Hepatocyte (in vitro differentiated cells): Measurements from ENCODE around the gene CEACAM16. TPM values are rescaled to one million over a fixed set of nuclear protein-coding genes. Genes with fewer than 3 reads are reported as not detected.

Experiments
- DNase-seq: peaks from one replicate; pipeline ENCODE4 v3.0.0-alpha.2; 2016; ENCODE audit warnings: low spot score
- H2AFZ ChIP-seq: fragments of 200-600 bp; sonication (generic); 2 replicates; pipeline ENCODE4 v1.6.0; 2016; ENCODE audit warnings: antibody characterized with exemption, mild to moderate bottlenecking
- H3K27ac ChIP-seq: fragments of 200-600 bp; sonication (generic); 2 replicates; pipeline ENCODE4 v1.5.1; 2016; ENCODE audit warnings: mild to moderate bottlenecking
- H3K27me3 ChIP-seq: fragments of 200-600 bp; sonication (generic); 2 replicates; pipeline ENCODE4 v1.6.1; 2016
- H3K36me3 ChIP-seq: fragments of 200-600 bp; sonication (generic); replicated peaks from 2 replicates; pipeline ENCODE4 v1.5.1; 2016; ENCODE audit warnings: low read depth; ENCODE audit not compliant: insufficient read depth
- H3K4me1 ChIP-seq: fragments of 200-600 bp; sonication (generic); 2 replicates; pipeline ENCODE4 v1.5.1; 2016; ENCODE audit warnings: mild to moderate bottlenecking, moderate library complexity; ENCODE audit not compliant: insufficient read depth
- H3K4me2 ChIP-seq: fragments of 200-600 bp; sonication (generic); 2 replicates; pipeline ENCODE4 v1.6.0; 2016
- H3K4me3 ChIP-seq: fragments of 200-600 bp; sonication (generic); 2 replicates; pipeline ENCODE4 v1.5.1; 2016; ENCODE audit warnings: mild to moderate bottlenecking
- H3K79me2 ChIP-seq: fragments of 200-600 bp; sonication (generic); 2 replicates; pipeline ENCODE4 v1.6.0; 2017; ENCODE audit warnings: mild to moderate bottlenecking
- H3K9me2 ChIP-seq: fragments of 200-600 bp; sonication (generic); replicated peaks from 2 replicates; pipeline ENCODE4 v1.6.0; 2017; ENCODE audit warnings: mild to moderate bottlenecking; ENCODE audit not compliant: insufficient read depth
- H3K9me3 ChIP-seq: fragments of 200-600 bp; sonication (generic); 2 replicates; pipeline ENCODE4 v1.5.1; 2016; ENCODE audit warnings: low read depth, mild to moderate bottlenecking
- H4K20me1 ChIP-seq: fragments of 200-600 bp; sonication (generic); 2 replicates; pipeline ENCODE4 v1.6.0; 2016; ENCODE audit warnings: mild to moderate bottlenecking; ENCODE audit not compliant: insufficient read depth, poor library complexity, severe bottlenecking
- EZH2 ChIP-seq: fragments of 200-600 bp; sonication (generic); IDR thresholded peaks from 2 replicates; pipeline ENCODE4 v1.6.1; 2016; ENCODE audit warnings: antibody characterized with exemption, mild to moderate bottlenecking, borderline replicate concordance
- EZH2phosphoT487 ChIP-seq: fragments of 200-600 bp; sonication (generic); IDR thresholded peaks from one replicate; pipeline ENCODE4 v1.6.1; 2018; ENCODE audit warnings: antibody characterized with exemption, mild to moderate bottlenecking, low read depth, moderate library complexity; ENCODE audit not compliant: unreplicated experiment, severe bottlenecking
- WGBS: methylation state at CpG from one replicate; pipeline ENCODE4 v1.1.6; 2016; ENCODE audit warnings: low lambda C conversion rate; ENCODE audit errors: missing lambda C conversion rate; 5-methylcytosine and 5-hydroxymethylcytosine counted together
- polyA plus RNA-seq: library from polyadenylated mRNA; unstranded; fragments of >200 nt; fragmentation: Nextera tagmentation; extraction: Ambion mirVana; gene quantifications from 2 replicates; pipeline ENCODE4 v1.2.1, GENCODE V29; 2016
- total RNA-seq: library from RNA; depleted of rRNA; stranded (reverse); fragments of >200 nt; gene quantifications from 2 replicates; pipeline ENCODE4 v1.2.3, GENCODE V29; 2014
- TF ChIP-seq, protein P1 (sequence below): fragments of 200-600 bp; sonication (generic); IDR thresholded peaks from 2 replicates; pipeline ENCODE4 v1.5.1; 2016; ENCODE audit warnings: antibody characterized with exemption, mild to moderate bottlenecking; ENCODE audit not compliant: poor library complexity

The CEACAM16 gene
- total and polyA plus RNA-seq, 2 experiments from 2014 or later: 0.73 TPM; not detected in 1

DNA sequence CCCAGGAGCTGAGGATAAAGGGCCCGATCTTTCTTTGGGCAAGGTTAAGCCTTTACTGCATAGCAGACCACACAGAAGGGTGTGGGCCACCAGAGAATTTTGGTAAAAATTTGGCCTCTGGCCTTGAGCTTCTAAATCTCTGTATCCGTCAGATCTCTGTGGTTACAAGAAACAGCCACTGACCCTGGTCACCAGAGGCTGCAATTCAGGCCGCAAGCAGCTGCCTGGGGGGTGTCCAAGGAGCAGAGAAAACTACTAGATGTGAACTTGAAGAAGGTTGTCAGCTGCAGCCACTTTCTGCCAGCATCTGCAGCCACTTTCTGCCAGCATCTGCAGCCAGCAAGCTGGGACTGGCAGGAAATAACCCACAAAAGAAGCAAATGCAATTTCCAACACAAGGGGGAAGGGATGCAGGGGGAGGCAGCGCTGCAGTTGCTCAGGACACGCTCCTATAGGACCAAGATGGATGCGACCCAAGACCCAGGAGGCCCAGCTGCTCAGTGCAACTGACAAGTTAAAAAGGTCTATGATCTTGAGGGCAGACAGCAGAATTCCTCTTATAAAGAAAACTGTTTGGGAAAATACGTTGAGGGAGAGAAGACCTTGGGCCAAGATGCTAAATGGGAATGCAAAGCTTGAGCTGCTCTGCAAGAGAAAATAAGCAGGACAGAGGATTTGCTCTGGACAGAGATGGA lies 36.1 kb upstream of the CEACAM16 start:
- Histone ChIP-seq H3K9me3 (no peaks in the 10 kb centered on the region), H3K27me3 (no peaks in the 10 kb centered on the region), H3K79me2 (no peaks in the 10 kb centered on the region), H3K4me3 (no peak overlapping the region), H3K4me2 (no peak overlapping the region), H3K4me1 (no peaks in the 10 kb centered on the region), H4K20me1 (no peaks in the 10 kb centered on the region), H3K36me3 (no peaks in the 10 kb centered on the region), H3K27ac (no peak overlapping the region), H2AFZ (no peak overlapping the region), H3K9me2 (no peaks in the 10 kb centered on the region)
- TF ChIP-seq, protein P1, sequence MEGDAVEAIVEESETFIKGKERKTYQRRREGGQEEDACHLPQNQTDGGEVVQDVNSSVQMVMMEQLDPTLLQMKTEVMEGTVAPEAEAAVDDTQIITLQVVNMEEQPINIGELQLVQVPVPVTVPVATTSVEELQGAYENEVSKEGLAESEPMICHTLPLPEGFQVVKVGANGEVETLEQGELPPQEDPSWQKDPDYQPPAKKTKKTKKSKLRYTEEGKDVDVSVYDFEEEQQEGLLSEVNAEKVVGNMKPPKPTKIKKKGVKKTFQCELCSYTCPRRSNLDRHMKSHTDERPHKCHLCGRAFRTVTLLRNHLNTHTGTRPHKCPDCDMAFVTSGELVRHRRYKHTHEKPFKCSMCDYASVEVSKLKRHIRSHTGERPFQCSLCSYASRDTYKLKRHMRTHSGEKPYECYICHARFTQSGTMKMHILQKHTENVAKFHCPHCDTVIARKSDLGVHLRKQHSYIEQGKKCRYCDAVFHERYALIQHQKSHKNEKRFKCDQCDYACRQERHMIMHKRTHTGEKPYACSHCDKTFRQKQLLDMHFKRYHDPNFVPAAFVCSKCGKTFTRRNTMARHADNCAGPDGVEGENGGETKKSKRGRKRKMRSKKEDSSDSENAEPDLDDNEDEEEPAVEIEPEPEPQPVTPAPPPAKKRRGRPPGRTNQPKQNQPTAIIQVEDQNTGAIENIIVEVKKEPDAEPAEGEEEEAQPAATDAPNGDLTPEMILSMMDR: no peak
- no peak for TF ChIP-seq EZH2
- DNase-seq: no peak
- 88% methylated on average over 7 of the region's 7 CpGs for WGBS

GRCh38 chr19:44663996-44664395 lies 35.0 kb upstream of the CEACAM16 start:
- TF ChIP-seq EZH2 (no peak), EZH2phosphoT487 (no peak)
- TF ChIP-seq, protein P1: no peak
- Histone ChIP-seq H3K9me2 (no peaks in the 10 kb centered on the region), H3K36me3 (no peaks in the 10 kb centered on the region)

DNA sequence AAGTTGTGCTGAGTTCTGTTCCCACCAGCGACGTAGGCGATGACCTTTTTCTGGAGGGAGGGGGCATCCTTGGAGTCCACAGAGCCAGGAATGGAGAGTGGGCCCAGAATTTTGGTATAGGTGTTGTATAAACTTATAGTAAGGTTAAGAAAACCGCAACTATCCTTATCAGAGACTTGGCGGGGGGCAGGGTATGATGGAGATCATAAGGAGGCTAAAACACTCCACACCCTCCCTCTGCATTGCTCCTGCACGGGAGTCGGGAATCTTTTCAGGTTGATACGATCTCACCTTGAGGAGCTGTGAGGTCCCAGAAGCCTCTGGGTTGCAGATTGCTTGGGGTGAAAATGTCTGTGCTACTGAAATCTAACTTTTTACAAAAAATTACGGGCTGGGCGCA lies 34.0 kb upstream of the CEACAM16 start:
- 87% methylated on average over 10 of the region's 10 CpGs for WGBS
- H3K9me3 ChIP-seq: no peaks in the 10 kb centered on the region
- H3K9me2 ChIP-seq: no peaks in the 10 kb centered on the region
- no peaks in the 10 kb centered on the region for H3K4me1 ChIP-seq
- H3K27me3 ChIP-seq: no peaks in the 10 kb centered on the region
- no peak overlapping the region for H3K4me2 ChIP-seq
- TF ChIP-seq EZH2phosphoT487 (no peak), EZH2 (no peak)
- TF ChIP-seq, protein P1: no peak
- no peak overlapping the region for H3K4me3 ChIP-seq
- H3K36me3 ChIP-seq: no peaks in the 10 kb centered on the region
- no peaks in the 10 kb centered on the region for H3K79me2 ChIP-seq
- no peak overlapping the region for H3K27ac ChIP-seq
- H2AFZ ChIP-seq: no peak overlapping the region
- H4K20me1 ChIP-seq: no peaks in the 10 kb centered on the region
- DNase-seq: no peak

More at GRCh38 chr19:44663996-44664395, 35.0 kb upstream of the CEACAM16 start:
- Histone ChIP-seq H3K27ac (no peak overlapping the region), H3K79me2 (no peaks in the 10 kb centered on the region), H3K4me3 (no peak overlapping the region), H3K4me1 (no peaks in the 10 kb centered on the region), H3K9me3 (no peaks in the 10 kb centered on the region), H3K27me3 (no peaks in the 10 kb centered on the region), H2AFZ (no peak overlapping the region), H3K4me2 (no peak overlapping the region), H4K20me1 (no peaks in the 10 kb centered on the region)
- 97% methylated on average over 5 of the region's 5 CpGs for WGBS
- no peak for DNase-seq
